PFSK-1 (cell line): ENCODE data around the gene EXOC6B.

Source experiments
- FOXP2 ChIP-seq: optimal IDR thresholded peaks from 2 replicates; pipeline ENCODE3; 2011; ENCODE audit warnings: borderline replicate concordance, control low read depth, inconsistent platforms; ENCODE audit not compliant: insufficient read depth; ENCODE audit errors: extremely low read length, extremely low read depth
- POLR2AphosphoS5 ChIP-seq: IDR thresholded peaks from 2 replicates; pipeline ENCODE4 v1.6.1; 2012; ENCODE audit warnings: low read depth, mild to moderate bottlenecking, control low read depth, low read length, moderate library complexity
- REST ChIP-seq, 2 experiments: IDR thresholded peaks; 2 replicates each; pipeline versions ENCODE4 v1.6.1 to v1.8.0; 2011 to 2012; ENCODE audit warnings: low read depth in 2 of 2, low read length in 2 of 2, control low read depth in 1 of 2, inconsistent platforms in 1 of 2, mild to moderate bottlenecking in 1 of 2, moderate library complexity in 1 of 2; ENCODE audit not compliant: insufficient read depth in 1 of 2
- SIN3A ChIP-seq: IDR thresholded peaks from 2 replicates; pipeline ENCODE4 v1.6.1; 2012; ENCODE audit warnings: mild to moderate bottlenecking, low read length, moderate library complexity, borderline replicate concordance; ENCODE audit not compliant: insufficient read depth
- TAF1 ChIP-seq: IDR thresholded peaks from 2 replicates; pipeline ENCODE4 v1.6.1; 2012; ENCODE audit warnings: low read length, control low read depth, borderline replicate concordance; ENCODE audit not compliant: insufficient read depth

DNA sequence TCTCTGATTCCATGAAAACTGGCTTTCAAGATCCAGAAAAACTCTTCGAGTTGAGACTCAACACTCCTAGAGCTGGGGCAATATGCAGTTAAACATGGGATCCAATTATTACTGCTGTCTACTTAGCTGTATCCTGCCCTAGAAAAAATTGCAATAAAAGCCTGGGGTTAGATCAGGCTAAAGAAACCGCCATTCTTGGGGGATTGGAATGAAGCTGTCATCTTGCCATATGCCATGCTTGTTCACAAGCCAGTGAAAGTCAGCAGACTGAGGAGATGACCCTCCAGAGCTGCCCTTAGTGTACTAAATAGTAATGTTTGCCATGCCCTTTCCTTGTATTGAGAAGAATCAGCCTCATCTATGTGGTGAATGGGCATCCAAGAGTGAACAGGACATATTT, 647.3 kb downstream of the EXOC6B start:
- TF ChIP-seq POLR2AphosphoS5 (no peak), TAF1 (no peak), SIN3A (no peak), REST (IDR thresholded peaks at IDR 0.05; ENCODE audit: insufficient read depth in 1 of 2, low read depth in 2 of 2, low read length in 2 of 2) (no peak), FOXP2 (no peak)
